Measurements from ENCODE around the gene TPSAB1. TPM values are rescaled to one million over a fixed set of nuclear protein-coding genes. Genes with fewer than 3 reads are reported as not detected.
"Not testable (repeated sequence)": the region's sequence is repeated elsewhere in the genome, so short reads cannot be mapped to it uniquely, and the experiment has no call there.

Gene TPSAB1
- total and polyA plus RNA-seq, 9 donors: 0.83 to 16.2 (median 8.3) TPM; not detected in 2

- no peak for TF ChIP-seq EP300 (IDR thresholded peaks at IDR 0.05)
- WGBS, 3 donors: 37 to 42% (median 37%) methylated on average over 10 of the region's 10 CpGs
- no peaks in the 10 kb centered on the region for H3K9me3 ChIP-seq
- H3K4me1 ChIP-seq (ENCODE audit: insufficient read depth): no peaks in the 10 kb centered on the region
- H3K27ac ChIP-seq: peak within 1 kb of the TSS in 1 of 2 donors; percentile 32
- intact Hi-C loops (cut with DNase I): no loop called here
- no peak within 1 kb of the TSS for H3K4me3 ChIP-seq
- no peaks in the 10 kb centered on the region for H3K27me3 ChIP-seq
- H3K36me3 ChIP-seq: no peaks in the 10 kb centered on the region
- no peak for DNase-seq
Observed at GRCh38 chr16:1225051-1225451, 15.5 kb upstream of the TPSAB1 start, which contains the start of gene TPSG1. Gene TPSG1 (minus strand): TSS chr16:1225268. CDS start chr16:1225252, 16 bp downstream.

- H3K9me3 ChIP-seq; H3K36me3 ChIP-seq; H3K27me3 ChIP-seq; H3K4me1 ChIP-seq (ENCODE audit: insufficient read depth); H3K4me3 ChIP-seq; intact Hi-C loops (cut with DNase I): not testable (repeated sequence)
- DNase-seq: peak in 2 of 5 donors; percentile 24 to 34
- H3K27ac ChIP-seq: peak overlapping the region in 1 of 2 donors; percentile 32
- WGBS, 3 donors: 21 to 29% (median 28%) methylated on average over 15 to 24 of the region's 24 CpGs
Observed at GRCh38 chr16:1225728-1226311, 14.7 kb upstream of the TPSAB1 start.

- H3K9me3 ChIP-seq; H3K4me3 ChIP-seq; H3K36me3 ChIP-seq; intact Hi-C loops (cut with DNase I); H3K27me3 ChIP-seq; H3K27ac ChIP-seq; H3K4me1 ChIP-seq (ENCODE audit: insufficient read depth): not testable (repeated sequence)
- peak in 3 of 5 donors; percentile 31 to 44 (median 33) for DNase-seq
- 0 to 17% (median 15%) methylated on average over 1 to 14 of the region's 14 CpGs for WGBS, 3 donors
Observed at GRCh38 chr16:1226692-1227091, 13.8 kb upstream of the TPSAB1 start.

- H3K27me3 ChIP-seq; H3K4me3 ChIP-seq; H3K36me3 ChIP-seq; intact Hi-C loops (cut with DNase I); H3K27ac ChIP-seq; H3K4me1 ChIP-seq (ENCODE audit: insufficient read depth); H3K9me3 ChIP-seq: not testable (repeated sequence)
- DNase-seq: peak in 4 of 5 donors; percentile 5 to 31 (median 12)
- 62 to 72% (median 66%) methylated on average over 6 to 7 of the region's 7 CpGs for WGBS, 3 donors
Observed at GRCh38 chr16:1228227-1228626, 12.3 kb upstream of the TPSAB1 start.

GRCh38 chr16:1229476-1229875, 11.0 kb upstream of the TPSAB1 start:
- H3K4me3 ChIP-seq; H3K27me3 ChIP-seq; H3K9me3 ChIP-seq; intact Hi-C loops (cut with DNase I); H3K27ac ChIP-seq; H3K36me3 ChIP-seq; H3K4me1 ChIP-seq (ENCODE audit: insufficient read depth): not testable (repeated sequence)
- 67% methylated on average over 9 of the region's 13 CpGs; no CpG with 5 or more reads in 2 of the 3 donors for WGBS, 3 donors
- DNase-seq: peak in 3 of 5 donors; percentile 6 to 24 (median 22)

- 50 to 58% methylated on average over 1 to 5 of the region's 11 CpGs; no CpG with 5 or more reads in 1 of the 3 donors for WGBS, 3 donors
- H3K27ac ChIP-seq; H3K4me1 ChIP-seq (ENCODE audit: insufficient read depth); H3K4me3 ChIP-seq; H3K27me3 ChIP-seq; DNase-seq; intact Hi-C loops (cut with DNase I); H3K9me3 ChIP-seq; H3K36me3 ChIP-seq: not testable (repeated sequence)
Observed at GRCh38 chr16:1230084-1230470, 10.4 kb upstream of the TPSAB1 start, which contains the start of gene TPSB2. Gene TPSB2 (minus strand): TSS chr16:1230184. CDS start chr16:1229951, 233 bp downstream.

- H3K4me3 ChIP-seq; H3K4me1 ChIP-seq (ENCODE audit: insufficient read depth); H3K36me3 ChIP-seq; H3K27me3 ChIP-seq; H3K27ac ChIP-seq; H3K9me3 ChIP-seq; intact Hi-C loops (cut with DNase I): not testable (repeated sequence)
- 65 to 74% (median 69%) methylated on average over 15 to 17 of the region's 17 CpGs for WGBS, 3 donors
- peak in 3 of 5 donors; percentile 8 to 31 (median 15) for DNase-seq
Observed at GRCh38 chr16:1230471-1231212, 9.9 kb upstream of the TPSAB1 start.

GRCh38 chr16:1231301-1231700, 9.2 kb upstream of the TPSAB1 start:
- intact Hi-C loops (cut with DNase I); H3K4me3 ChIP-seq; H3K9me3 ChIP-seq; H3K27me3 ChIP-seq; H3K27ac ChIP-seq; H3K36me3 ChIP-seq; H3K4me1 ChIP-seq (ENCODE audit: insufficient read depth): not testable (repeated sequence)
- peak in 3 of 5 donors; percentile 5 to 31 (median 20) for DNase-seq
- WGBS, 3 donors: 72 to 100% methylated on average over 1 to 7 of the region's 7 CpGs; no CpG with 5 or more reads in 1 of the 3 donors

GRCh38 chr16:1232049-1232748, 8.3 kb upstream of the TPSAB1 start:
- H3K27ac ChIP-seq; H3K4me3 ChIP-seq; DNase-seq; H3K9me3 ChIP-seq; H3K27me3 ChIP-seq; H3K4me1 ChIP-seq (ENCODE audit: insufficient read depth); intact Hi-C loops (cut with DNase I); H3K36me3 ChIP-seq: not testable (repeated sequence)
- WGBS, 3 donors: no CpG with 5 or more reads among the region's 47 CpGs

GRCh38 chr16:1236659-1237058, 3.8 kb upstream of the TPSAB1 start:
- H3K27me3 ChIP-seq; DNase-seq; H3K4me1 ChIP-seq (ENCODE audit: insufficient read depth); H3K9me3 ChIP-seq; H3K36me3 ChIP-seq; intact Hi-C loops (cut with DNase I); H3K4me3 ChIP-seq; H3K27ac ChIP-seq: not testable (repeated sequence)
- WGBS, 3 donors: no CpG with 5 or more reads among the region's 29 CpGs

Data from ovary (tissue), 9 donors.